ENCODE results near the gene MICAL2.

Gene MICAL2

DNA sequence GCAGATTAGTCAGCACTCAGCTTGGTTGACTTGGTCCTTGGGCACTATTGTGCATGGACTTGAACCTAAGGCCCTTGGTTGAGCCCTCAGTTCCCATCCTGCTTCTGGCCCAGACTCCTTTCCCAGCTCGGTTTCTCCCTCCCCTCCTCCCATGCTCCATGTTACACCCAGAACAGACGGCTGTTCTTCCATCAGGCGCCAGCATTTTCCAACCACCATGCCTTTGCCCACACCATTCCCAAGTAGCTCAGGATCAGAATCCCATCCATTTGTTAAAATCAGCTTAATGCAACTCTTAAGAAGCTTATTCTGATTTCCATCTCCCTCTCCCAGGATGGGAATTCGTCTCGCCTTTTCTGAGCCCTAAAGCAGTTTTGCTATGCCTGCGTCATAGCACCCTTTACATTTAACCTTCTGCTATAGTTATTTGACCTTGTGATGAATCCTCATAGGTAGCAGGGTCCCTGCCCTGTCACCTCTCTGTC is 110.7 kb downstream of the MICAL2 start:
- DNase-seq (ENCODE audit: low spot score in 2 of 2) (no peak), ATAC-seq (no peak)
- Mint-ChIP-seq H3K4me1 (peaks cover 59% of the 10 kb centered on the region), H3K36me3 (peaks cover 100% of the 10 kb centered on the region), H3K9me3 (no peaks in the 10 kb centered on the region), H3K4me3 (no peak overlapping the region), H3K27ac (peak overlapping the region; percentile 94)

DNA sequence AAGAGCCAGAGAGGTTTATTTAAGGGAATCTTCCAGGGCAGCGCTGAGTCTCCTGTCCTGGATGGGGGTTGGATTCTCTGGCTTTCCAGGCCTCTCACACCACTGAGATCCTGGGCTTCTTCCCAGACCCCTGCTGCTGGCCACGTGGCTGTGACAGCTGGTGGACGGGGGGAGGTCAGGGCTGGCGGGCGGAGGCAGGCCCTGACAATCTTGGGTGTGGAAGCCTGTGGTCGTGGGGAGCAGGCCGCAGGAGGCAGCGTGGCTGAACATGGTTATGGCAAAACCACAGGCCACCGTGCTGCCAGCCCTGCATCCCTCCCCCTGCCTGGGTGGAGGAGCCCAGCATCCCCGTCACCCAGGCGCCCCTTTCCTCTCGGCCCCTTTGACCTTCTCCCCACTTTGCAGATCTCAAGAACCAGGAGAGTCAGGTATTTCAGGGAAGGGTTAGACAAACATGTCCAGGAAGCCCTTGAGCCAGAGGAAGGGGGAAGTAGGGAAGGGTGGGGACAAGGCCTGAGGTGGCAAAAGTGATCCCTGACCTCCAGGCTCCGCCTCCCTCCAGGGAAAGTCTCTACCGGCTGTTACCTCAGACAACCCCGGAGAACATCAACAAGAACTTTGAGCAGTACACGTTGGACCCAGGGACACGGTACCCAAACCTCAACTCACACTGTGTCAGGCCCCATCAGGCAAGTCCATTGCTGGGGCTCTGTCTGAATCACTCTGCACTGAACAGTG is 111.8 kb downstream of the MICAL2 start:
- Mint-ChIP-seq H3K36me3 (peaks cover 100% of the 10 kb centered on the region), H3K27ac (peak overlapping the region; percentile 94), H3K9me3 (no peaks in the 10 kb centered on the region), H3K4me1 (peaks cover 59% of the 10 kb centered on the region), H3K4me3 (no peak overlapping the region)
- ATAC-seq (no peak), DNase-seq (ENCODE audit: low spot score in 2 of 2) (no peak)

DNA sequence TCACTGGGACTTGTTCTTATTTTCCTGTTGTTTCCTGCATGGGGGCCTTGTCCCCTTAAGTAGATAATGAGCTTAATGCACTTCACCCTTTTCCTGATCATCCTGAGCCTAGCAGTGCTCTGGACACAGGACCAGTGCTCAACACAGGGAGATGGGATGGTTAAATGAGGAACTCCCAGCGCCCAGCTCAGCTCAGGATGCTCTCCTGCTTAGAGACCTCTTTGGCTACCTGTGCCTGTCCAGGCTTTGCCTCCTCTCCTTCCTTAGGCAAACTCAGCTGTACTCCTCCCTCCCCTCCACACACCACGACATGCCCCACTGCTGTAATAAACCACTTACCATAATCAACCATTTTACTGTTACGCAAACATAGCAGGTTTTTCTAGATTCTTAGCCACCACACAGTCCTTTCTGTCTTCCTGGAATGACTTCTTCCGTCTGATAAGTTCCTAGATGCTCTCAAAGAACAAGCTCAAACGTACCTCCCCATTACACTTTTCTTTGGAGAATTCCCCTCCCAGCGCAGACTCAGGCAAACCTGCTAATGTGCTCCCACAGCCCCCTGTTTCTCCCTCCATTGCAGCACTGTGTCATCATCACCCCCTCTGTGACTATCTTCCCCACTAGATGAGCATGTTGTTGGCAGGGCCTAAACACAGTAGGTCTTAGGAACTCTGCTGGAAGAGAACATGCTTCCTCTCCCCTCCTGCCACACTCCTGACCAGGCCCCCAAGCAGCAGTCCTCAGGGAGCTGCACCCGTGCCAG is 113.6 kb downstream of the MICAL2 start:
- DNase-seq (ENCODE audit: low spot score in 2 of 2) = no peak
- peak overlapping the region; percentile 76 for H3K4me3 Mint-ChIP-seq
- peak; percentile 49 for ATAC-seq
- H3K36me3 Mint-ChIP-seq = peaks cover 100% of the 10 kb centered on the region
- H3K4me1 Mint-ChIP-seq = peaks cover 59% of the 10 kb centered on the region
- H3K27ac Mint-ChIP-seq = peak overlapping the region; percentile 94
- H3K9me3 Mint-ChIP-seq = no peaks in the 10 kb centered on the region

DNA sequence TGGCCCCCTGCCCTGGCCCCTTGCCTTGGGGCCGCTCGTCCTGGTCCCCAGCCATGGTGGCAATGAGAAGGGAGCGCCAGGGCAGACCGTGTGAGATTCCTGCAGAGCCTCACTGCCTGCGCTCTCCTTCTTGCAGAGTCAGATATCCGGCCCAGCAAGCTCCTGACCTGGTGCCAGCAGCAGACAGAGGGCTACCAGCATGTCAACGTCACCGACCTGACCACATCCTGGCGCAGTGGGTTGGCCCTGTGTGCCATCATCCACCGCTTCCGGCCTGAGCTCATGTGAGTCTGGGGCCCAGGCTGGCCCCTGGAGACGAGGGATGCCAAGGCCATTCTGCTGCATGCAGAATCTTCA is 114.1 kb downstream of the MICAL2 start:
- peak; percentile 99 for ATAC-seq
- Mint-ChIP-seq H3K4me3 (peak overlapping the region; percentile 76), H3K4me1 (peaks cover 59% of the 10 kb centered on the region), H3K9me3 (no peaks in the 10 kb centered on the region), H3K36me3 (peaks cover 99% of the 10 kb centered on the region), H3K27ac (peak overlapping the region; percentile 94)
- DNase-seq (ENCODE audit: low spot score in 2 of 2) = peak; percentile 76 to 92

DNA sequence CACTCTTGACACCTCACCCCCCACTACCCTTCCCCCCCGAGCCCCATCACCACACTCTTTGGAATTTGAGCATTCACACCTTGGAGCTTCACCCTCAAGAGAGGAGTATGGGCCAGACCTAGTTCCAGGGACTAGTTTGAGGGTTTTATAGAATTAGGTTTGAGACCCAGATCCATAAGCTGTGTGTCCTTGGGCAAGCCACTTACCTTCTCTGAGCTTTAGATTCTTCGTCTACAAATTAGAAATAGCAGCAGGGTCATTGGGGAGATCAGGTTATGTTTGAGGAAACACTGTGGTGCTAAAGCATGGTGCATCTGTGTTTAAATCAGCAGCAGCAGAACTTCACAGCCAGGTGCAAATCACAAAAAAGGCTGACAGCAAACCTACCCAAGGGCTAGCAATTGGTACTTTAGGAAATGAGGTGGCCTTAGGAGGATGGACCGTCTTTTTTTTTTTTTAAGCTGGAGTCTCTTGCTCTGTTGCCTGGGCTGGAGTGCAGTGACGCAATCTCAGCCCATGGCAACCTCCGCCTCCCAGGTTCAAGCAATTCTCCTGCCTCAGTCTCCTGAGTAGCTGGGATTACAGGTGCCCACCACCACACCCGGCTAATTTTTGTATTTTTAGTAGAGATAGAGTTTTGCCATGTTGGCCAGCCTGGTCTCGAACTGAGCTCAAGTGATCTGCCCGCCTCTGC is 114.8 kb downstream of the MICAL2 start:
- Mint-ChIP-seq H3K9me3 (no peaks in the 10 kb centered on the region), H3K4me1 (peaks cover 63% of the 10 kb centered on the region), H3K36me3 (peaks cover 99% of the 10 kb centered on the region), H3K27ac (peak overlapping the region; percentile 94), H3K4me3 (peak overlapping the region; percentile 76)
- DNase-seq (ENCODE audit: low spot score in 2 of 2) = no peak
- no peak for ATAC-seq

DNA sequence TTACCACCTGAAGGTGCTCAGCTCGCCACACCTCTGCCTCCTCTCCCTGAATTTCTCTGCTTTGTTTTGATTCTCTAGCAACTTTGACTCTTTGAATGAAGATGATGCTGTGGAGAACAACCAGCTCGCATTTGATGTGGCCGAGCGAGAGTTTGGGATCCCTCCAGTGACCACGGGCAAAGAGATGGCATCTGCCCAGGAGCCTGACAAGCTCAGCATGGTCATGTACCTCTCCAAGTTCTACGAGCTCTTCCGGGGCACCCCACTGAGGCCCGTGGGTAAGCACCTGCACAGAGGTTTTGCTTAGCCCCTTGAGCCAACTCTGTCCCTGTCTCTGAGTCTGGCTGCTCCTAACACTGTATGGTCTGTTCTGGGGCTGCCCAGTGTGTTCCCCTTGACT is 115.7 kb downstream of the MICAL2 start:
- ATAC-seq (no peak), DNase-seq (ENCODE audit: low spot score in 2 of 2) (no peak)
- peaks cover 99% of the 10 kb centered on the region for H3K36me3 Mint-ChIP-seq
- H3K27ac Mint-ChIP-seq = peak overlapping the region; percentile 94
- H3K9me3 Mint-ChIP-seq = no peaks in the 10 kb centered on the region
- peaks cover 61% of the 10 kb centered on the region for H3K4me1 Mint-ChIP-seq
- no peak overlapping the region for H3K4me3 Mint-ChIP-seq

DNA sequence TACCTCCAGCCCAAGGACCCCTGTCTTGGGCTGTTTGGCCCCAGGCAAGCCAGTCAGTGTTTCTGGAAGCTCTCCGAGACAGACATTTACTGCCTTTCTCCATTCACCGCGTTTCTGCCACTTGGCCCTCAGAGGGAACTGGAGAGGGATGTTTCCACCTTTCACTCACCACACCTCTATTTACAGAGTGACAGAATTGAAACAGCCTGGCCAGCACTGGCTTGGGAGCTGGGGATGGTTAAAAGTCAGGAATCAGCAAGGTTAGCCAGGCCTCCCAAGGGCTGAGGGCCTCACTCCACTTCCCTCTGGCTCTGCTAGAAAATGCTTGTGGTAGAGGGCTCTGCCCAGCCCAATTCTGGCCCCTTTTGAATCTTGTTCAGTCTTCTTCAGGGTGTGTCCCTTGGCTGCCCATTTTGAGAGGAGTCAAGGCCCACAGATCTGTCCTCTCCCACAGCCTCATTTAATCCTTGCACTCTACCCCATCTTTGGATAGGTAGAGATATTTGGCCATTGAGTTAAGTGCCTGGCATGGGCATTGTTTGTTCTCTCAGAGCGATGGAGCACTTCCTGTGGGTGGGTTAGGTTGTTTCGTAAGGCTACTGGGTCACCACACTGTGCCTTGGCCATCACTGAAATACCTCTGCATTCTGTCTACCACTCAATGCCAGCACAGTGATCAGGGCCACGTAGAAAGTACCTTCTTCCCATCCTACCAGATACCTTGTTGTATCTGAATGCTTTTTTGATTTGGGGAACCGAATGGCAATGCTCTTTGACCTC is 119.2 kb downstream of the MICAL2 start:
- peaks cover 99% of the 10 kb centered on the region for H3K36me3 Mint-ChIP-seq
- ATAC-seq = no peak
- H3K4me3 Mint-ChIP-seq = no peak overlapping the region
- no peak for DNase-seq (ENCODE audit: low spot score in 2 of 2)
- H3K27ac Mint-ChIP-seq = peak overlapping the region; percentile 89
- H3K9me3 Mint-ChIP-seq = no peaks in the 10 kb centered on the region
- H3K4me1 Mint-ChIP-seq = peaks cover 41% of the 10 kb centered on the region

DNA sequence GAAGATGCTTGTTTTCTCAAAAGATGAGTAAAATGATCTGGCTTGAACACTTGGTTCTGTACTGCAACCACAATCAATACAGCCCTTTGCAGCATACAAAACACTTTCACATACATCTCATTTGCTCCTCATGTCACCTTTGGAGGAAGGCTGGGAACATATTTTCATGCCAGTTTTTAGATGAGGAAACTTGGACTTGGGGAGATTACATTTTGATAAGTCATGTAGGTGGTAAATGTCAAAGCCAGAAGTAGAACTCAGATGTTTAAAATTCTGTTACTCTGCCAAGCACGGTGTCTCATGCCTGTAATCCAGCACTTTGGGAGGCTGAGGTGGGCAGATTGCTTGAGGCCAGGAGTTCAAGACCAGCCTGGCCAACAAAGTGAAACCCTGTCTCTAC is 121.8 kb downstream of the MICAL2 start:
- peaks cover 95% of the 10 kb centered on the region for H3K36me3 Mint-ChIP-seq
- H3K4me3 Mint-ChIP-seq = no peak overlapping the region
- H3K4me1 Mint-ChIP-seq = peaks cover 53% of the 10 kb centered on the region
- DNase-seq (ENCODE audit: low spot score in 2 of 2) (no peak), ATAC-seq (no peak)
- peak overlapping the region; percentile 79 for H3K27ac Mint-ChIP-seq
- no peaks in the 10 kb centered on the region for H3K9me3 Mint-ChIP-seq

DNA sequence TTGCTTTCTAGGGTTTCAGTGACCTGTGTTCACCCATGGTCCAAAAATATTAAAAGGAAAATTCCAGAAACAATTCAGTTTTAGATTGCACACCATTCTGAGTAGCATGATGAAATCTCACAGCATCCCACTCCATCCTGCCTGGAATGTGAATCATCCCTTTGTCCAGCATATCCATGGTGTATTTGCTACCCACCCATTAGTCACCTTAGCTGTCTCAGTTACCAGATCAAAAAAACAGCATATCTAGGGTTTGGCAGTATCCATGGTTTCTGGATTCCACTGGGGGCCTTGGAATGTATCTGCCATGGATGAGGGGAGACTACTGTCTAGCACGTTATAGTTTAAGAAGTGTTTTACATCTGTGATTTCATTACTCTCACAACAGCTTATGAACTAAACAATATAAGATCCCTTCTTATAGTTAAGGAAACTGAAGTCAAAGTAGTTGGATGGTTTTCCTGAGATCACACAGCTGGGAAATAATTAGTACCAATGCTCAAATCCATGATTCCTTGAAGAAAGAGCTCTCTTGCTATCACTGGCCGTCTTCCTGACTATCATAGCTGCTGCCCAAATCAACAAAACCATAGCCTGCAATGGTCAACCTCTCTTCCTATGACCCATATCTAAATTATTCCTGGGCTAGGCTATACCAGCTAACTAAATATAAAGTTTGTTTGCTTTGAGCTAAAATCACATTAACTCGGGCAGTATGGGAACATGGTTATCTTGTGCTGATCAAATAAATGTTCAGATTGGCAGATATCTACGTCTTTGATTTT is 122.6 kb downstream of the MICAL2 start:
- DNase-seq (ENCODE audit: low spot score in 2 of 2) (no peak), ATAC-seq (no peak)
- Mint-ChIP-seq H3K4me3 (no peak overlapping the region), H3K9me3 (no peaks in the 10 kb centered on the region), H3K4me1 (peaks cover 53% of the 10 kb centered on the region), H3K36me3 (peaks cover 95% of the 10 kb centered on the region), H3K27ac (peak overlapping the region; percentile 79)

DNA sequence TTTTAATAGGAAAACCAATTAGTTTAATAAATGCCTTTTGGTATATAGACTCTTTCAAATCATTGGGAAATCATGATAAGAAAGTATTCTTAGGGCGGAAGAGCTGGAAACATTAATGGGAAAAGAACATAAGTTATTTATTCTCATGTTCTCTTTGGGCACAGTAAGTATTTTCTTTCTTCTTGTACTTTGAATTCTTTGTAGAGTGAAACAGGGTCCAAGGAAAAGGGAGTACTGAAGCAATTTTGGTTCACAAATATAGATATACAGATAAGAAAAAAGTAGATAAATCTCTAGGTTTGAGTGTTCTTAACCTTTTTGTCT is 123.2 kb downstream of the MICAL2 start:
- DNase-seq (ENCODE audit: low spot score in 2 of 2) (no peak), ATAC-seq (no peak)
- Mint-ChIP-seq H3K4me3 (no peak overlapping the region), H3K36me3 (peaks cover 95% of the 10 kb centered on the region), H3K9me3 (no peaks in the 10 kb centered on the region), H3K27ac (peak overlapping the region; percentile 79), H3K4me1 (peaks cover 48% of the 10 kb centered on the region)

DNA sequence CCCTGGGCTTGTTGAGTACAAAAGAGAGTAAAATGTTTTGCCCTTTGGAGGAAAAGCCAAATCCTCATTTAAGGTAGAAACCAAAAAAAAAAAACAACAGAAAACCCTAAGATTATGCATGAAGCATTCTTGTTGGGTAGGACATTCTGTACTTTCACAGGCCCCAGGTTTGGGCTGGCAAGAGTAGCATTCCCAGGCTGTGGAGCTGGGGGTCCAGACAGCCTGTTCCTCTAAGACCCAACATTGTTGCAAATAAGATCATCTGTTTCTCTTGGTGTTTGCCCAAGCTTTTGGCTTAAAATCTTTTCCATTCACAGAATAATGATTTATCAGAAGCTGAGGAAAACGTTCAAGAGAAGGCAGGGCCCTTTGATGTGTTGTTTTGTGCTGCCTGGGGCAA is 123.8 kb downstream of the MICAL2 start:
- Mint-ChIP-seq H3K36me3 (peaks cover 95% of the 10 kb centered on the region), H3K9me3 (no peaks in the 10 kb centered on the region), H3K4me3 (peak overlapping the region; percentile 66), H3K27ac (peak overlapping the region; percentile 79), H3K4me1 (peaks cover 45% of the 10 kb centered on the region)
- ATAC-seq = no peak
- DNase-seq (ENCODE audit: low spot score in 2 of 2) = no peak

DNA sequence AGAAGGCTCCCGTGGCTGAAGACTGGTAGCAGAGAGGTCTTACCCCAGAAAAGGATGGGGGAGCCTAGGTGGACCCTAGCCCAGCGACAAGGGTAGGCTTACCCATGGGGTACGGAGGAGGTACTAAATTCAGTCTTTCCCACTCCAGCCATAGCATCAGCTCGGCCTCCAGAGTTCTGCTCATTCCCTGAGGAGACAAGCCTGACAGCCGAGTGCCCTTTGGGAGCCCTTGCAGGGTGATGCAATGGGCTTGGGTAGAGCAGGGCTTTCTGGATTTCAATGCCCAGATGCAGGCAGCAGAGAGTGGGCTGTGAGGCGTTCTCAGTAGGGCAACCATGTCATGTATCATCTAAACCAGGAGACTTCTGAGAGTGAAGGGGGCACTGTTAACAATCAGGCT is 124.7 kb downstream of the MICAL2 start:
- DNase-seq (ENCODE audit: low spot score in 2 of 2) (no peak), ATAC-seq (no peak)
- Mint-ChIP-seq H3K36me3 (peaks cover 95% of the 10 kb centered on the region), H3K27ac (peak overlapping the region; percentile 79), H3K9me3 (no peaks in the 10 kb centered on the region), H3K4me1 (peaks cover 42% of the 10 kb centered on the region), H3K4me3 (peak overlapping the region; percentile 66)

DNA sequence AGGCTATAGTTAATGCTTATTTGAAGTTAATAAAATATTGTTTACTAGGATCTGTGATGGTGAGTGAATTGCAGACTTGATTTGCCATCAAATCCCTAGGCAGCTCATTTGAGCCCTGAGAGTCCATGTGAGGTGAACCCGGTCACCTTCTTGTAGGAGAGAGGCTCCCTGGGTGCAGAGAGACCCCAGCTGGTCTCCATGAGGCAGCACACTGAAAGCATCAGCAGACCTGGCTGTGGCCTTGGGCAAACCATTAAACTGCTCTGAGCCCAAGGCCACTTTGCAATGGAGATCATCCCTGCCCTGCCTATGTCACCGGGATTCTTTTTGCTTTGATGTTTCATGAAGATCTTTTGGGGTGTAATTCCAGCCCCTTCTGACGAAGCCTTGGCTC is 125.2 kb downstream of the MICAL2 start:
- peak overlapping the region; percentile 79 for H3K27ac Mint-ChIP-seq
- DNase-seq (ENCODE audit: low spot score in 2 of 2) (no peak), ATAC-seq (peak; percentile 56)
- H3K4me1 Mint-ChIP-seq = peaks cover 38% of the 10 kb centered on the region
- peaks cover 95% of the 10 kb centered on the region for H3K36me3 Mint-ChIP-seq
- H3K4me3 Mint-ChIP-seq = peak overlapping the region; percentile 66
- no peaks in the 10 kb centered on the region for H3K9me3 Mint-ChIP-seq

DNA sequence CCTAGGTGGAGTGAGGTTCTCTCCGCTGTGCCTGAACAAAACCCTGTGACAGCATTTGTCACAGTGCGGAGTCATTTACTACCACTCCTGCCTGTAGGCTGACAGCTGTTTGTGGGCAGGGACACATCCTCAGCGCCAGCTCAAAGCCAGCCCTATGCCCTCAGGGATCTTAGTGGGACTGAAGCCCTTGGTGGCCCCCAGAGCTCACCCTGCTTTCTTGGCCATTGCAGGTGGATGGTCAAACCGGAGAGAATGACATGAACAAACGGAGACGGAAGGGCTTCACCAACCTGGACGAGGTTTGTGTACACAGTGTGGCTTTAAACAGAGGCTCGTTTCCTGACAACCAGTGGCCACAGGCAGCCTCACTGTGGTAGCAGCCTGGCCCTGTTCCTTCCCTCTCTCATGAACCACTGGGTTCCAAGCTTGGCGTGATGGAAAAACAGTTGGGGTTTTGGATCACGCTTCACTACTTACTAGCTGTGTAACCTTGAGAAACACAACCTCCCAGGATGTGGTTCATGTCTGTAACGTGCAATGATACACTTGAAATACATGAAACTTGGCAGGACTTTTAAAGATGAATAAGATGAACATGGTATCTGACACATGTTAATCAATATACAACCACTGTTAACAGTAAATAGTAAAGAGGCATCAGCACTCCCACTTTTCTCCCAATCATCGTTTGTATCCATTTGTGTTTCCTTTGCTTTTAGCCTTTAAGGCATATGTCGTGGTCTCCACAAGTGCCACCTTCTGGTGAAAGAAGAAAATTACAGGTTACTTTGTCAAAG is 125.8 kb downstream of the MICAL2 start:
- Mint-ChIP-seq H3K4me1 (peaks cover 43% of the 10 kb centered on the region), H3K36me3 (peaks cover 95% of the 10 kb centered on the region)
- ATAC-seq = peak; percentile 93

More for the DNA sequence above, 125.8 kb downstream of the MICAL2 start:
- Mint-ChIP-seq H3K9me3 (no peaks in the 10 kb centered on the region), H3K27ac (peak overlapping the region; percentile 79), H3K4me3 (peak overlapping the region; percentile 66)
- DNase-seq (ENCODE audit: low spot score in 2 of 2) = peak; percentile 34 to 81
